ENCODE measurements around the gene SEMA6B. TPM values are rescaled to one million over a fixed set of nuclear protein-coding genes. Genes with fewer than 3 reads are reported as not detected.
A peak's percentile ranks its signal among the peaks of the same experiment; 100 is the strongest.
"Not testable (repeated sequence)": the region's sequence is repeated elsewhere in the genome, so short reads cannot be mapped to it uniquely, and the experiment has no call there.

SEMA6B gene
- polyA plus RNA-seq, 6 donors from 2014 or later: not detected

- not testable (repeated sequence) for H3K27ac Mint-ChIP-seq; DNase-seq; H3K36me3 Mint-ChIP-seq; H3K9me3 Mint-ChIP-seq; H3K4me3 Mint-ChIP-seq; ATAC-seq (ENCODE audit: low read depth in 2 of 2)
- Mint-ChIP-seq H3K27me3 (peaks cover 37 to 60% (median 42%) of the 10 kb centered on the region in 3 donors), H3K4me1 (peaks cover 15 to 19% (median 18%) of the 10 kb centered on the region in 3 donors)
Measured at GRCh38 chr19:4595158-4595557, 35.7 kb upstream of the SEMA6B start.

GRCh38 chr19:4594201-4594600 lies 34.7 kb upstream of the SEMA6B start:
- Mint-ChIP-seq H3K4me3 (no peak overlapping the region), H3K9me3 (no peaks in the 10 kb centered on the region), H3K27ac (no peak overlapping the region), H3K27me3 (peaks cover 40 to 60% (median 46%) of the 10 kb centered on the region in 3 donors), H3K36me3 (no peaks in the 10 kb centered on the region), H3K4me1 (peaks cover 15 to 19% (median 17%) of the 10 kb centered on the region in 3 donors)
- ATAC-seq (ENCODE audit: low read depth in 2 of 2) (no peak), DNase-seq (no peak)

- ATAC-seq (ENCODE audit: low read depth in 2 of 2) (peak; percentile 50 to 53), DNase-seq (no peak)
- Mint-ChIP-seq H3K36me3 (no peaks in the 10 kb centered on the region), H3K4me3 (no peak overlapping the region), H3K9me3 (no peaks in the 10 kb centered on the region), H3K27ac (no peak overlapping the region), H3K4me1 (peaks cover 9 to 16% (median 10%) of the 10 kb centered on the region in 3 donors), H3K27me3 (peaks cover 39 to 58% (median 42%) of the 10 kb centered on the region in 3 donors)
Measured at GRCh38 chr19:4593409-4593851, 33.9 kb upstream of the SEMA6B start.

- no peak for ATAC-seq (ENCODE audit: low read depth in 2 of 2)
- H3K4me3 Mint-ChIP-seq: no peak overlapping the region
- peak overlapping the region in 1 of 6 donors; percentile 11 for H3K27ac Mint-ChIP-seq
- no peaks in the 10 kb centered on the region for H3K36me3 Mint-ChIP-seq
- H3K9me3 Mint-ChIP-seq: no peaks in the 10 kb centered on the region
- DNase-seq: no peak
- H3K4me1 Mint-ChIP-seq: peaks cover 4 to 9% (median 4%) of the 10 kb centered on the region in 3 donors
- H3K27me3 Mint-ChIP-seq: peaks cover 35 to 62% (median 47%) of the 10 kb centered on the region in 3 donors
Measured at GRCh38 chr19:4592445-4592844, 33.0 kb upstream of the SEMA6B start.

GRCh38 chr19:4591320-4591719 lies 31.8 kb upstream of the SEMA6B start:
- DNase-seq (no peak), ATAC-seq (ENCODE audit: low read depth in 2 of 2) (no peak)
- Mint-ChIP-seq H3K27ac (no peak overlapping the region), H3K9me3 (no peaks in the 10 kb centered on the region), H3K27me3 (peaks cover 30 to 62% (median 47%) of the 10 kb centered on the region in 3 donors), H3K4me1 (peaks cover 0 to 4% (median 0%) of the 10 kb centered on the region in 3 donors), H3K36me3 (no peaks in the 10 kb centered on the region), H3K4me3 (no peak overlapping the region)

- no peaks in the 10 kb centered on the region for H3K9me3 Mint-ChIP-seq
- H3K36me3 Mint-ChIP-seq: no peaks in the 10 kb centered on the region
- H3K27me3 Mint-ChIP-seq: peaks cover 37 to 70% (median 54%) of the 10 kb centered on the region in 3 donors
- no peak overlapping the region for H3K4me3 Mint-ChIP-seq
- H3K4me1 Mint-ChIP-seq: peaks cover 0 to 7% (median 6%) of the 10 kb centered on the region in 3 donors
- H3K27ac Mint-ChIP-seq: no peak overlapping the region
- DNase-seq (no peak), ATAC-seq (ENCODE audit: low read depth in 2 of 2) (no peak)
Measured at GRCh38 chr19:4590559-4590958, 31.1 kb upstream of the SEMA6B start.

- peaks cover 39 to 72% (median 58%) of the 10 kb centered on the region in 3 donors for H3K27me3 Mint-ChIP-seq
- H3K27ac Mint-ChIP-seq: peak overlapping the region in 1 of 6 donors; percentile 56
- no peaks in the 10 kb centered on the region for H3K36me3 Mint-ChIP-seq
- H3K9me3 Mint-ChIP-seq: no peaks in the 10 kb centered on the region
- H3K4me3 Mint-ChIP-seq: peak overlapping the region in 1 of 8 donors; percentile 9
- no peak for DNase-seq
- H3K4me1 Mint-ChIP-seq: peaks cover 0 to 12% (median 6%) of the 10 kb centered on the region in 3 donors
- peak; percentile 53 to 64 for ATAC-seq (ENCODE audit: low read depth in 2 of 2)
Measured at GRCh38 chr19:4589579-4590410, 30.3 kb upstream of the SEMA6B start.

GRCh38 chr19:4588291-4588761 lies 28.8 kb upstream of the SEMA6B start:
- DNase-seq (no peak), ATAC-seq (ENCODE audit: low read depth in 2 of 2) (no peak)
- peak overlapping the region in 1 of 6 donors; percentile 48 for H3K27ac Mint-ChIP-seq
- no peaks in the 10 kb centered on the region for H3K9me3 Mint-ChIP-seq
- H3K4me3 Mint-ChIP-seq: no peak overlapping the region
- H3K4me1 Mint-ChIP-seq: peaks cover 3 to 9% (median 6%) of the 10 kb centered on the region in 3 donors
- H3K36me3 Mint-ChIP-seq: no peaks in the 10 kb centered on the region
- peaks cover 36 to 72% (median 64%) of the 10 kb centered on the region in 3 donors for H3K27me3 Mint-ChIP-seq

- no peak for DNase-seq
- Mint-ChIP-seq H3K4me1 (peaks cover 4 to 12% (median 8%) of the 10 kb centered on the region in 3 donors), H3K36me3 (peaks cover 0 to 2% of the 10 kb centered on the region in 2 donors), H3K27ac (no peak overlapping the region), H3K9me3 (no peaks in the 10 kb centered on the region), H3K4me3 (no peak overlapping the region), H3K27me3 (peaks cover 35 to 75% (median 66%) of the 10 kb centered on the region in 3 donors)
- ATAC-seq (ENCODE audit: low read depth in 2 of 2): no peak
Measured at GRCh38 chr19:4587527-4587926, 28.0 kb upstream of the SEMA6B start.

- Mint-ChIP-seq H3K36me3 (peaks cover 0 to 9% of the 10 kb centered on the region in 2 donors), H3K27me3 (peaks cover 40 to 78% (median 68%) of the 10 kb centered on the region in 3 donors), H3K4me1 (peaks cover 12 to 18% (median 16%) of the 10 kb centered on the region in 3 donors), H3K27ac (no peak overlapping the region), H3K9me3 (no peaks in the 10 kb centered on the region), H3K4me3 (no peak overlapping the region)
- DNase-seq (no peak), ATAC-seq (ENCODE audit: low read depth in 2 of 2) (no peak)
Measured at GRCh38 chr19:4586691-4587090, 27.2 kb upstream of the SEMA6B start.

- Mint-ChIP-seq H3K4me3 (peak overlapping the region in 2 of 8 donors; percentile 5 to 13), H3K27me3 (peaks cover 36 to 75% (median 66%) of the 10 kb centered on the region in 3 donors)
- DNase-seq: no peak
Measured at GRCh38 chr19:4586245-4586644, 26.8 kb upstream of the SEMA6B start.

GRCh38 chr19:4585556-4585955 lies 26.1 kb upstream of the SEMA6B start:
- DNase-seq (no peak), ATAC-seq (ENCODE audit: low read depth in 2 of 2) (no peak)
- Mint-ChIP-seq H3K27ac (peak overlapping the region in 1 of 6 donors; percentile 40), H3K4me1 (peaks cover 12 to 21% (median 17%) of the 10 kb centered on the region in 3 donors), H3K9me3 (no peaks in the 10 kb centered on the region), H3K36me3 (peaks cover 0 to 9% of the 10 kb centered on the region in 2 donors), H3K27me3 (peaks cover 32 to 69% (median 59%) of the 10 kb centered on the region in 3 donors), H3K4me3 (peak overlapping the region in 3 of 8 donors; percentile 5 to 59 (median 18))

More at GRCh38 chr19:4586245-4586644, 26.8 kb upstream of the SEMA6B start:
- Mint-ChIP-seq H3K27ac (no peak overlapping the region), H3K4me1 (peaks cover 12 to 18% (median 17%) of the 10 kb centered on the region in 3 donors), H3K36me3 (peaks cover 0 to 9% of the 10 kb centered on the region in 2 donors), H3K9me3 (no peaks in the 10 kb centered on the region)
- ATAC-seq (ENCODE audit: low read depth in 2 of 2): no peak

- Mint-ChIP-seq H3K4me3 (peak overlapping the region in 3 of 8 donors; percentile 31 to 76 (median 37)), H3K9me3 (no peaks in the 10 kb centered on the region), H3K4me1 (peaks cover 12 to 21% (median 17%) of the 10 kb centered on the region in 3 donors), H3K36me3 (peaks cover 0 to 9% of the 10 kb centered on the region in 2 donors), H3K27ac (no peak overlapping the region), H3K27me3 (peaks cover 29 to 66% (median 53%) of the 10 kb centered on the region in 3 donors)
- DNase-seq (no peak), ATAC-seq (ENCODE audit: low read depth in 2 of 2) (no peak)
Measured at GRCh38 chr19:4584670-4585460, 25.4 kb upstream of the SEMA6B start.

Data from naive B cell (primary cell).